ENCODE measurements around the gene WDFY4.

Gene WDFY4

DNA sequence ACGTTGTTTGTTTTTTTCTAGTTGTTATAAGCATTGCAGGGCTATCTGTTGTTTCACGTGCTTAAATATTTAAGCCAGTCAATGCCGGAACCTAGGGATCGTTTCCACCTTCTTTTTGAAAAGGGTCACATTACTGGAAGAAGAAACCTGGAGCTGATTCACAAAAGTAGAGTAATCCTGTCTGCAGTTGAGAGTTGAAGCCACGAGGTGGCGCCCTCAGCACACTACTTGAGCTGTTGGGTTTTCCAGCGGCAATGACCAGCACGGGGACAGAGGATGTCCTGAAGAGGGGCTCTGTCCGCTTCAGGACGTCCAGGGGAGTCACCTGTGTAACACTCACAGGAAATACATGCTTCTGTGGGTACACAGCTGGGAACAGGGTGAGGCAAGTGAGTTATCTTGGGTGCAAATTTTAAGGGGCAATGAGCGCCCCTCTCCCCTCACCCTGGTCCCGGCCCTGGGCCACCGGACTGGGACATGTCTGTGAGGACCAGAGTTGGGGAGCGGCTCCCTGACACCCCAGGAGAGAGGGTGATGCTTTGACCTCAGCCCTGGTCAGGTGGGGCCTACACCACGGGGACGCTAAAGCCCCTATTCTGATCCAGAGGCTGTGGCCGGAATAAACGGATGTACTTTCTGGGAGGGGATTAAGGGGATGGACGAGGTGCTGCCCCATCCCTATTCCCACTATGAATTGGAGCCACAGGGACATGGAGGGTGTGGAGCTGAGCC is 26.3 kb upstream of the WDFY4 start:
- no peak for ATAC-seq (ENCODE audit: low read depth)
- no peaks in the 10 kb centered on the region for H3K27me3 ChIP-seq (ENCODE audit: insufficient read depth, poor library complexity, severe bottlenecking)
- no peak for DNase-seq (ENCODE audit: low spot score)
- H3K36me3 ChIP-seq (ENCODE audit: low read depth) = no peaks in the 10 kb centered on the region
- H3K4me3 ChIP-seq (ENCODE audit: severe bottlenecking) = no peak overlapping the region
- H3K27ac ChIP-seq (ENCODE audit: poor library complexity, severe bottlenecking) = no peak overlapping the region
- no peaks in the 10 kb centered on the region for H3K4me1 ChIP-seq (ENCODE audit: insufficient read depth, poor library complexity, severe bottlenecking)
- TF ChIP-seq, protein P1, sequence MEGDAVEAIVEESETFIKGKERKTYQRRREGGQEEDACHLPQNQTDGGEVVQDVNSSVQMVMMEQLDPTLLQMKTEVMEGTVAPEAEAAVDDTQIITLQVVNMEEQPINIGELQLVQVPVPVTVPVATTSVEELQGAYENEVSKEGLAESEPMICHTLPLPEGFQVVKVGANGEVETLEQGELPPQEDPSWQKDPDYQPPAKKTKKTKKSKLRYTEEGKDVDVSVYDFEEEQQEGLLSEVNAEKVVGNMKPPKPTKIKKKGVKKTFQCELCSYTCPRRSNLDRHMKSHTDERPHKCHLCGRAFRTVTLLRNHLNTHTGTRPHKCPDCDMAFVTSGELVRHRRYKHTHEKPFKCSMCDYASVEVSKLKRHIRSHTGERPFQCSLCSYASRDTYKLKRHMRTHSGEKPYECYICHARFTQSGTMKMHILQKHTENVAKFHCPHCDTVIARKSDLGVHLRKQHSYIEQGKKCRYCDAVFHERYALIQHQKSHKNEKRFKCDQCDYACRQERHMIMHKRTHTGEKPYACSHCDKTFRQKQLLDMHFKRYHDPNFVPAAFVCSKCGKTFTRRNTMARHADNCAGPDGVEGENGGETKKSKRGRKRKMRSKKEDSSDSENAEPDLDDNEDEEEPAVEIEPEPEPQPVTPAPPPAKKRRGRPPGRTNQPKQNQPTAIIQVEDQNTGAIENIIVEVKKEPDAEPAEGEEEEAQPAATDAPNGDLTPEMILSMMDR (IDR thresholded peaks at IDR 0.05; ENCODE audit: poor library complexity, severe bottlenecking) = peak; percentile 92
- no peaks in the 10 kb centered on the region for H3K9me3 ChIP-seq (ENCODE audit: severe bottlenecking)

DNA sequence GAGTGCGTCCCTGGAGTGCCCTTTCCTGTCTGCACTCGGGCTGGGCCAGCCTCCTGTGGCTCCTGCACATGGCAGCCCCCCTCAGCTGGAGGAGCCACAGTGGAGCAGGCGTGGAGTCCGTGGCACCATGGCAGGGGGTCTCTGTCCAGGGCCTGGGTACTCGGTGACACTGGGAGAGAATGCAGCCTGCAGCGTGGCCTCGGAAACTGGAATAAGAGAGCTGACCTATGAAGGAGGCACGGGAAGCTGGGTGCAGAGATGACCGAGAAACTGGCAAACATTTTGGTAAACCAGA is 25.8 kb upstream of the WDFY4 start:
- Histone ChIP-seq H3K36me3 (ENCODE audit: low read depth) (no peaks in the 10 kb centered on the region), H3K4me1 (ENCODE audit: insufficient read depth, poor library complexity, severe bottlenecking) (no peaks in the 10 kb centered on the region), H3K27ac (ENCODE audit: poor library complexity, severe bottlenecking) (no peak overlapping the region), H3K27me3 (ENCODE audit: insufficient read depth, poor library complexity, severe bottlenecking) (no peaks in the 10 kb centered on the region), H3K9me3 (ENCODE audit: severe bottlenecking) (no peaks in the 10 kb centered on the region), H3K4me3 (ENCODE audit: severe bottlenecking) (no peak overlapping the region)
- DNase-seq (ENCODE audit: low spot score) (no peak), ATAC-seq (ENCODE audit: low read depth) (no peak)
- TF ChIP-seq, protein P1 (IDR thresholded peaks at IDR 0.05; ENCODE audit: poor library complexity, severe bottlenecking) = no peak

DNA sequence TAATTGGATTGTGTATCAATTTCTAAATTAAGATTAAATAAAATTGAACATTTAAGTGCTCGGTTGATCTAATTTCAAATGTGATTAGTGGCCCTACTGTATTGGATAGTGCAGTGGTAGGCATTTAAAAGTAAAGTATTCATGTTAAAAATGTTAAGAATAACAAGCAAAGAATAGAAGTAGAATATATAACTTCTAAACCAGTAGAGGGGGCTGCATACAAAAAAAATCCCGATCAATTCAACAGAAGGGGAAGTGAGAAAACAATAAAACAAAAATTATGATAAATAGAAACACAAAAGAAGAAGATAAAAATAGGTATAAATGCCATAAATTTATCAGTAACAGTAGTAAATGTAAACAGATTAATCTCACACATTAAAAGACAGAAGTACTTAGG is 24.9 kb upstream of the WDFY4 start:
- TF ChIP-seq, protein P1 (IDR thresholded peaks at IDR 0.05; ENCODE audit: poor library complexity, severe bottlenecking) = peak; percentile 34
- Histone ChIP-seq H3K36me3 (ENCODE audit: low read depth) (no peaks in the 10 kb centered on the region), H3K4me3 (ENCODE audit: severe bottlenecking) (no peak overlapping the region), H3K4me1 (ENCODE audit: insufficient read depth, poor library complexity, severe bottlenecking) (no peaks in the 10 kb centered on the region), H3K27ac (ENCODE audit: poor library complexity, severe bottlenecking) (no peak overlapping the region), H3K27me3 (ENCODE audit: insufficient read depth, poor library complexity, severe bottlenecking) (no peaks in the 10 kb centered on the region), H3K9me3 (ENCODE audit: severe bottlenecking) (no peaks in the 10 kb centered on the region)
- no peak for DNase-seq (ENCODE audit: low spot score)
- ATAC-seq (ENCODE audit: low read depth) = no peak

DNA sequence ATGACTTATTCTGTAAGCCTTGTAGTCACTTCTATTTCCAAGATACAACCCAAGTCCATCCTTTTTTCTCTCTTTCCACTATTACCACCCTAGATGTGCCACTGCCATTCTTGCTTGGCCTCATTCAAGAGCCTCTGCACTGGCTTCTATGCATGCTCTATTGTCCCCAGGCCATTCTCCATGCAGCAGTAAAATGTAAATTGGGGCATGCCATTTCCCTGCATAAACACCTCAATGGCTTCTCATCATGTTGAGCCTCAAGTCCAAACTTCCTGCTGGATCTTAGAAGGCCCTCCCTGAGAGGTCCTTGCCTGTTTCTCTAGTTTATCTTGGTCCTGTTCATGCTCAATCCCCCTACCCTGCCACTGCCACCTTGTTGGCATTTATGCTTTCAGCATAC is 23.2 kb upstream of the WDFY4 start:
- DNase-seq (ENCODE audit: low spot score) = no peak
- Histone ChIP-seq H3K27ac (ENCODE audit: poor library complexity, severe bottlenecking) (no peak overlapping the region), H3K9me3 (ENCODE audit: severe bottlenecking) (no peaks in the 10 kb centered on the region), H3K4me1 (ENCODE audit: insufficient read depth, poor library complexity, severe bottlenecking) (no peaks in the 10 kb centered on the region), H3K36me3 (ENCODE audit: low read depth) (no peaks in the 10 kb centered on the region), H3K4me3 (ENCODE audit: severe bottlenecking) (no peak overlapping the region), H3K27me3 (ENCODE audit: insufficient read depth, poor library complexity, severe bottlenecking) (no peaks in the 10 kb centered on the region)
- ATAC-seq (ENCODE audit: low read depth) = no peak; the same call in 2 of the 3 replicates
- TF ChIP-seq, protein P1 (IDR thresholded peaks at IDR 0.05; ENCODE audit: poor library complexity, severe bottlenecking) = no peak

DNA sequence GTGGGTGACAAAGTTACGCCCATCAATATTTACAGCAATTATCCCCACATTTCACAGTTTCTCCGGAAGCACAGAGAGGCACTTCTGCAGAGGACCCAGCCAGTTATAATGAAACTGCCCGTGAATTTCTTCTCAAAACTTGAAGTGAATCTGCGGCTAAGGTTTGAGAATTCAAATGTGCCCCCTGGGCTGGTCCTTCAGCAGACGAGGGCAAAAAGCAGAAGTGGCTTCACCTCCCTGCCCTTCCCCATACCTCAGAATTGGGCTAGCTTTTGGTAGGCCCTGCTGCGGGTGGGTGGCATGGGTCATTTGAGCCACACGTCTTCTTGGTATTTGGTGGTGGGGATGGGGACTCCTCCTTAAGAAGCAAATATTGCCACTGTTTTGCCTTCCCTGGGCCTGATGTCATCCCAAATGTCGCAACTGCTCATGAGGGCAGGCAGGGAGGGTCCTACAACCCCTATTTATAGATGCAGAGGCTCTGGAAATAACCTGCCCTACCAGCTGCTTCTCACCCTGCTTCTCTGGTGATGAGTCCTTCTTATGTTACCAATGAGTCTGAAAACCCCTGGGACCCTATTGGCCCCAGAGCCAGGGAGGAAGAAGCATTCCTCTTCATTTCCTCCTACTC is 16.6 kb upstream of the WDFY4 start:
- TF ChIP-seq, protein P1 (IDR thresholded peaks at IDR 0.05; ENCODE audit: poor library complexity, severe bottlenecking) = no peak
- no peaks in the 10 kb centered on the region for H3K9me3 ChIP-seq (ENCODE audit: severe bottlenecking)
- H3K4me3 ChIP-seq (ENCODE audit: severe bottlenecking) = no peak overlapping the region
- H3K4me1 ChIP-seq (ENCODE audit: insufficient read depth, poor library complexity, severe bottlenecking) = no peaks in the 10 kb centered on the region
- no peaks in the 10 kb centered on the region for H3K36me3 ChIP-seq (ENCODE audit: low read depth)
- ATAC-seq (ENCODE audit: low read depth) (no peak), DNase-seq (ENCODE audit: low spot score) (no peak)
- H3K27ac ChIP-seq (ENCODE audit: poor library complexity, severe bottlenecking) = no peak overlapping the region
- H3K27me3 ChIP-seq (ENCODE audit: insufficient read depth, poor library complexity, severe bottlenecking) = peaks cover 4% of the 10 kb centered on the region
